ENCODE measurements around the gene SNX18.

- no peak for TF ChIP-seq JUND (IDR thresholded peaks at IDR 0.05)
- no peak for TF ChIP-seq PBX3 (IDR thresholded peaks at IDR 0.05)
- TF ChIP-seq EP300 (IDR thresholded peaks at IDR 0.05; ENCODE audit: borderline replicate concordance in 1 of 2, low read depth in 1 of 2, low read length in 1 of 2), result no peak
- no peak for TF ChIP-seq CTCF (IDR thresholded peaks at IDR 0.05)
- TF ChIP-seq USF2 (IDR thresholded peaks at IDR 0.05; ENCODE audit: borderline replicate concordance, low read depth, low read length), result no peak
- no peak for TF ChIP-seq SMC3 (IDR thresholded peaks at IDR 0.05; ENCODE audit: low read depth, low read length)
- TF ChIP-seq POLR2AphosphoS5 (IDR thresholded peaks at IDR 0.05; ENCODE audit: low read depth, low read length), result no peak
- no peak for TF ChIP-seq MXI1 (IDR thresholded peaks at IDR 0.05; ENCODE audit: low read depth, low read length)
- TF ChIP-seq GABPA (IDR thresholded peaks at IDR 0.05; ENCODE audit: low read depth), result no peak
- TF ChIP-seq REST (IDR thresholded peaks at IDR 0.05; ENCODE audit: low read depth, low read length), result no peak
- TF ChIP-seq RAD21 (IDR thresholded peaks at IDR 0.05; ENCODE audit: low read length), result no peak
Measured at GRCh38 chr5:54552446-54552845, 34.9 kb downstream of the SNX18 start.
